Suprapubic skin (tissue), 4 donors: ENCODE results near the gene GUCY1A1. TPM values are rescaled to one million over a fixed set of nuclear protein-coding genes. Genes with fewer than 3 reads are reported as not detected.
"Not testable (repeated sequence)": the region's sequence is repeated elsewhere in the genome, so short reads cannot be mapped to it uniquely, and the experiment has no call there.

Experiments used
- DNase-seq, 2 donors: peaks; one replicate each; pipeline ENCODE4 v3.0.0-alpha.2; 2019; ENCODE audit warnings: low spot score in 2 of 2
- H3K27ac ChIP-seq: fragments of 200-600 bp; sonication (generic); one replicate; pipeline ENCODE4 v1.5.1; 2019
- H3K27me3 ChIP-seq: fragments of 200-600 bp; sonication (generic); one replicate; pipeline ENCODE4 v1.5.1; 2019
- H3K36me3 ChIP-seq: fragments of 200-600 bp; sonication (generic); one replicate; pipeline ENCODE4 v1.5.1; 2019
- H3K4me1 ChIP-seq: fragments of 200-600 bp; sonication (generic); one replicate; pipeline ENCODE4 v1.5.1; 2019
- H3K4me3 ChIP-seq: fragments of 200-600 bp; sonication (generic); one replicate; pipeline ENCODE4 v1.5.1; 2019; ENCODE audit warnings: mild to moderate bottlenecking
- H3K9me3 ChIP-seq: fragments of 200-600 bp; sonication (generic); one replicate; pipeline ENCODE4 v1.5.1; 2019
- CTCF ChIP-seq, 2 donors: fragments of 200-600 bp in 1 of 2; fragments of 450-650 bp in 1 of 2; sonication (generic) in 1 of 2; IDR thresholded peaks; one replicate each; pipeline ENCODE4 v1.5.1; 2016 to 2019; ENCODE audit warnings: antibody characterized with exemption in 2 of 2, mild to moderate bottlenecking in 1 of 2, moderate library complexity in 1 of 2
- EP300 ChIP-seq: sonication (generic); formaldehyde crosslinking; IDR thresholded peaks from one replicate; pipeline ENCODE4 v1.6.1; 2017; ENCODE audit warnings: antibody characterized with exemption
- POLR2A ChIP-seq, 2 donors: fragments of 450-650 bp; IDR thresholded peaks; one replicate each; pipeline ENCODE4 v1.6.1; 2017; ENCODE audit warnings: antibody characterized with exemption in 2 of 2, mild to moderate bottlenecking in 2 of 2, moderate library complexity in 2 of 2
- POLR2AphosphoS5 ChIP-seq, 3 donors: sonication (generic); formaldehyde crosslinking; IDR thresholded peaks; one replicate each; pipeline ENCODE4 v1.6.1; 2017; ENCODE audit warnings: antibody characterized with exemption in 3 of 3
- WGBS: methylation state at CpG from one replicate; pipeline ENCODE4 v1.1.5; 2018; 5-methylcytosine and 5-hydroxymethylcytosine counted together
- total RNA-seq, 4 donors: library from RNA; depleted of rRNA; stranded (reverse); fragments of >200 nt; gene quantifications; one replicate each; pipeline ENCODE4 v1.1.0, GENCODE V29; 2016

GUCY1A1 gene
- total RNA-seq, 4 donors from 2014 or later: 5.1 to 15.3 (median 8.9) TPM

GRCh38 chr4:155638195-155638965 is 28.3 kb upstream of the GUCY1A1 start:
- H3K9me3 ChIP-seq: no peaks in the 10 kb centered on the region
- H3K4me3 ChIP-seq: no peak overlapping the region
- H3K4me1 ChIP-seq: peaks cover 5% of the 10 kb centered on the region
- H3K27ac ChIP-seq: no peak overlapping the region
- no peaks in the 10 kb centered on the region for H3K36me3 ChIP-seq
- TF ChIP-seq POLR2AphosphoS5 (IDR thresholded peaks at IDR 0.05) (no peak), POLR2A (IDR thresholded peaks at IDR 0.05) (no peak)
- 73% methylated on average over 5 of the region's 5 CpGs for WGBS
- DNase-seq: no peak
- no peaks in the 10 kb centered on the region for H3K27me3 ChIP-seq

- H3K27me3 ChIP-seq: no peaks in the 10 kb centered on the region
- no peaks in the 10 kb centered on the region for H3K9me3 ChIP-seq
- DNase-seq: no peak
- H3K4me3 ChIP-seq: no peak overlapping the region
- H3K36me3 ChIP-seq: no peaks in the 10 kb centered on the region
- H3K27ac ChIP-seq: no peak overlapping the region
- peaks cover 5% of the 10 kb centered on the region for H3K4me1 ChIP-seq
- no peak for TF ChIP-seq POLR2A (IDR thresholded peaks at IDR 0.05)
- no peak for TF ChIP-seq EP300
- TF ChIP-seq CTCF (IDR thresholded peaks at IDR 0.05): no peak
- TF ChIP-seq POLR2AphosphoS5 (IDR thresholded peaks at IDR 0.05): no peak
- WGBS: 76% methylated on average over 3 of the region's 3 CpGs
These were observed 26.7 kb upstream of the GUCY1A1 start for GRCh38 chr4:155639704-155640523.

- WGBS: 48% methylated on average over 2 of the region's 2 CpGs
- Histone ChIP-seq H3K4me1 (peaks cover 5% of the 10 kb centered on the region), H3K27me3 (no peaks in the 10 kb centered on the region), H3K27ac (no peak overlapping the region), H3K36me3 (no peaks in the 10 kb centered on the region), H3K4me3 (no peak overlapping the region), H3K9me3 (no peaks in the 10 kb centered on the region)
- TF ChIP-seq POLR2A (IDR thresholded peaks at IDR 0.05): no peak
- no peak for TF ChIP-seq CTCF (IDR thresholded peaks at IDR 0.05)
- no peak for TF ChIP-seq EP300
- TF ChIP-seq POLR2AphosphoS5 (IDR thresholded peaks at IDR 0.05): no peak
- DNase-seq: no peak
These were observed 25.9 kb upstream of the GUCY1A1 start for GRCh38 chr4:155640751-155641150.

GRCh38 chr4:155643087-155643486 is 23.6 kb upstream of the GUCY1A1 start:
- 100% methylated on average over 1 of the region's 1 CpG for WGBS
- Histone ChIP-seq H3K36me3 (no peaks in the 10 kb centered on the region), H3K9me3 (no peaks in the 10 kb centered on the region), H3K4me1 (peaks cover 5% of the 10 kb centered on the region), H3K27me3 (no peaks in the 10 kb centered on the region), H3K27ac (no peak overlapping the region), H3K4me3 (no peak overlapping the region)
- no peak for TF ChIP-seq POLR2AphosphoS5 (IDR thresholded peaks at IDR 0.05)
- no peak for TF ChIP-seq CTCF (IDR thresholded peaks at IDR 0.05)
- TF ChIP-seq POLR2A (IDR thresholded peaks at IDR 0.05): no peak
- TF ChIP-seq EP300: no peak
- no peak for DNase-seq

- H3K9me3 ChIP-seq: no peaks in the 10 kb centered on the region
- no peaks in the 10 kb centered on the region for H3K36me3 ChIP-seq
- no peaks in the 10 kb centered on the region for H3K27me3 ChIP-seq
- no peak for TF ChIP-seq POLR2AphosphoS5 (IDR thresholded peaks at IDR 0.05)
- no peak for TF ChIP-seq CTCF (IDR thresholded peaks at IDR 0.05)
- no peak for TF ChIP-seq EP300
- TF ChIP-seq POLR2A (IDR thresholded peaks at IDR 0.05): no peak
- DNase-seq: no peak
- H3K27ac ChIP-seq: no peak overlapping the region
- WGBS: 83% methylated on average over 2 of the region's 2 CpGs
- H3K4me3 ChIP-seq: no peak overlapping the region
- H3K4me1 ChIP-seq: no peaks in the 10 kb centered on the region
These were observed 20.6 kb upstream of the GUCY1A1 start for GRCh38 chr4:155646001-155646400.

- WGBS: 70% methylated on average over 4 of the region's 4 CpGs
- not testable (repeated sequence) for DNase-seq, H3K4me3 ChIP-seq, H3K27me3 ChIP-seq, H3K9me3 ChIP-seq, H3K4me1 ChIP-seq, H3K27ac ChIP-seq, H3K36me3 ChIP-seq
These were observed 15.9 kb upstream of the GUCY1A1 start for GRCh38 chr4:155650785-155651184.
